HFFc6 (cell line): ENCODE measurements around the gene MAPK14. TPM values are rescaled to one million over a fixed set of nuclear protein-coding genes. Genes with fewer than 3 reads are reported as not detected.

ENCODE experiments used
- DNase-seq: peaks from one replicate; pipeline ENCODE4 v3.0.0-alpha.2; 2018
- H3K27ac Mint-ChIP-seq: 2 replicates; pipeline ENCODE4 v1.8.0; 2020; ENCODE audit warnings: mild to moderate bottlenecking, mixed read lengths
- H3K27me3 Mint-ChIP-seq: 2 replicates; pipeline ENCODE4 v1.8.0; 2021; ENCODE audit warnings: mild to moderate bottlenecking, moderate library complexity, mixed read lengths; ENCODE audit not compliant: insufficient read depth
- H3K36me3 Mint-ChIP-seq: 2 replicates; pipeline ENCODE4 v1.8.0; 2021; ENCODE audit warnings: low read depth, mixed read lengths
- H3K4me1 Mint-ChIP-seq: 2 replicates; pipeline ENCODE4 v1.8.0; 2020; ENCODE audit warnings: low read depth, mixed read lengths
- H3K4me3 Mint-ChIP-seq: 2 replicates; pipeline ENCODE4 v1.8.0; 2020; ENCODE audit warnings: mild to moderate bottlenecking, moderate library complexity, mixed read lengths
- H3K9me3 Mint-ChIP-seq: 2 replicates; pipeline ENCODE4 v1.8.0; 2020; ENCODE audit warnings: mild to moderate bottlenecking, mixed read lengths
- total RNA-seq, 6 experiments: library from RNA; stranded (reverse); fragmentation: NEBNext Ultra II Directional; extraction: Animal tissue kit (Norgen Biotek cat#: 25700); gene quantifications; 2 replicates in 1 of 6; 3 replicates in 5 of 6; pipeline ENCODE4 v1.2.3, GENCODE V29; 2021
- TF ChIP-seq, protein P1 (sequence below): fragments of 200-600 bp; sonication (generic); IDR thresholded peaks from 2 replicates; pipeline ENCODE4 v1.5.0; 2021; ENCODE audit warnings: antibody characterized with exemption, mild to moderate bottlenecking

Gene MAPK14
- total RNA-seq, 6 experiments from 2014 or later, result 34.1 to 40.4 (median 37.1) TPM

DNA sequence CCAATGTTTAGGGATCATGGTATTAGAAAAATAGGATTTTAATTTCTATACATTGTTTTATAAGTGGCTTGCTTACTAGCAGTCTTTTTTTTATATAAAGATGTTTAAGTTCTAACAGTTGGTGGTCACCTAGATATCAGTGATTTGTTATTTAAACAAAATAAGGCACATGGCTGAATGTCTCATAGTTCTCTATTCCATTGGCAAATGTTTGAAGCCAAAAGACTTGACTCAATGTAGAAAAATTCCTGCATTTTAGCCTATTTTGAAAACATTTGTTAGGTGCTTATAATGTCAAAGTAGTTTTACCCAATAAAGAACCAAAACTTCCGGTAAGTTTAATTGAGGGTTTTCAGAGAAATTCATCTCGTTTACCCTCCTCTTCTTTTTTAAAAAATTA is 26.8 kb downstream of the MAPK14 start:
- Mint-ChIP-seq H3K9me3 (no peaks in the 10 kb centered on the region), H3K4me3 (no peak overlapping the region), H3K36me3 (peaks cover 3% of the 10 kb centered on the region), H3K27me3 (no peaks in the 10 kb centered on the region), H3K4me1 (no peaks in the 10 kb centered on the region), H3K27ac (no peak overlapping the region)
- no peak for DNase-seq
- TF ChIP-seq, protein P1, sequence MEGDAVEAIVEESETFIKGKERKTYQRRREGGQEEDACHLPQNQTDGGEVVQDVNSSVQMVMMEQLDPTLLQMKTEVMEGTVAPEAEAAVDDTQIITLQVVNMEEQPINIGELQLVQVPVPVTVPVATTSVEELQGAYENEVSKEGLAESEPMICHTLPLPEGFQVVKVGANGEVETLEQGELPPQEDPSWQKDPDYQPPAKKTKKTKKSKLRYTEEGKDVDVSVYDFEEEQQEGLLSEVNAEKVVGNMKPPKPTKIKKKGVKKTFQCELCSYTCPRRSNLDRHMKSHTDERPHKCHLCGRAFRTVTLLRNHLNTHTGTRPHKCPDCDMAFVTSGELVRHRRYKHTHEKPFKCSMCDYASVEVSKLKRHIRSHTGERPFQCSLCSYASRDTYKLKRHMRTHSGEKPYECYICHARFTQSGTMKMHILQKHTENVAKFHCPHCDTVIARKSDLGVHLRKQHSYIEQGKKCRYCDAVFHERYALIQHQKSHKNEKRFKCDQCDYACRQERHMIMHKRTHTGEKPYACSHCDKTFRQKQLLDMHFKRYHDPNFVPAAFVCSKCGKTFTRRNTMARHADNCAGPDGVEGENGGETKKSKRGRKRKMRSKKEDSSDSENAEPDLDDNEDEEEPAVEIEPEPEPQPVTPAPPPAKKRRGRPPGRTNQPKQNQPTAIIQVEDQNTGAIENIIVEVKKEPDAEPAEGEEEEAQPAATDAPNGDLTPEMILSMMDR, result no peak

- Mint-ChIP-seq H3K36me3 (peaks cover 9% of the 10 kb centered on the region), H3K9me3 (no peaks in the 10 kb centered on the region), H3K27ac (no peak overlapping the region), H3K4me3 (no peak overlapping the region), H3K27me3 (no peaks in the 10 kb centered on the region; the same call in 1 of the 2 replicates), H3K4me1 (no peaks in the 10 kb centered on the region)
- TF ChIP-seq, protein P1, result no peak
- no peak for DNase-seq
Measured at GRCh38 chr6:36054956-36055355, 27.3 kb downstream of the MAPK14 start.

DNA sequence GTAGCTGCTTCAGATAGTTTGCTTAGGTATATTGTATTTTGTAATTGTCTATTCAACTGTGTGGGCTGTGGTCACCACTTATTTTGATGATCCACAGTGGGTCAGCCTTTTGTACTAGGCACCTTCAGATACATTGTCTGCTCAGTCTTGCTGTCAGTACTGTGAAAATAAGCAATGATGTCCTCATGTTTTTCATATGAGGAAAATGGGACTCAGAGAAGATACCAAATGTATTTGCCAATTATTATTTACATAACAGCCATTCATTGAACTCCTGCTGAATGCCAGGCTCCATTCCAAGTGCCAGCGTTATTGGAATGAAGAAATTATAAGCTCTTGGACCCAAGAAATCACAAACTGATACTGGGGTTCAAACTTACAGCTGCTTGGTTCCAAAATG is 28.6 kb downstream of the MAPK14 start:
- no peak overlapping the region for H3K27ac Mint-ChIP-seq
- TF ChIP-seq, protein P1, result no peak
- no peaks in the 10 kb centered on the region for H3K4me1 Mint-ChIP-seq

DNA sequence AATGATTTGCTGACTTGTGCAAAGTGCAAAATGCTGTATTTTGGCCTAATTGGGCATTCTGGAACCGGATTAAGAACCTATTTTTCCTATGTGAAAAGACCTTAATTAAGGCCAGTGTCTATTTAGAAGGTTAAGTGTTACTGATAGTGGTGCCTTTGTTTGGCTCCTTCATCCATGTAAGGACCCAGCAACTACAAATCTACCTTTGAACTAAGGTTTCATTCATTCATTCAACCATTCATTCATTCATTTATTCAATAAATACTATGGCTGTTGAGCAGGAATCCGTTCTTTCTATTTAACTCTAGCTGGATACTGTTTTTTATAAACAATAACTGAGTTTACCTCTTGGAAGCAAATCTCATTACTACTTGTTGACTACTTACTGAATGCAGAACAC is 33.6 kb downstream of the MAPK14 start:
- H3K4me3 Mint-ChIP-seq, result no peak overlapping the region
- H3K36me3 Mint-ChIP-seq, result peaks cover 20% of the 10 kb centered on the region
- DNase-seq, result no peak
- no peak overlapping the region for H3K27ac Mint-ChIP-seq
- peaks cover 22% of the 10 kb centered on the region for H3K4me1 Mint-ChIP-seq
- TF ChIP-seq, protein P1, result no peak
- no peaks in the 10 kb centered on the region for H3K9me3 Mint-ChIP-seq
- no peaks in the 10 kb centered on the region; the same call in 1 of the 2 replicates for H3K27me3 Mint-ChIP-seq

More for the DNA sequence above, 28.6 kb downstream of the MAPK14 start:
- Mint-ChIP-seq H3K36me3 (peaks cover 16% of the 10 kb centered on the region), H3K4me3 (no peak overlapping the region), H3K9me3 (no peaks in the 10 kb centered on the region), H3K27me3 (no peaks in the 10 kb centered on the region; the same call in 1 of the 2 replicates)
- no peak for DNase-seq

DNA sequence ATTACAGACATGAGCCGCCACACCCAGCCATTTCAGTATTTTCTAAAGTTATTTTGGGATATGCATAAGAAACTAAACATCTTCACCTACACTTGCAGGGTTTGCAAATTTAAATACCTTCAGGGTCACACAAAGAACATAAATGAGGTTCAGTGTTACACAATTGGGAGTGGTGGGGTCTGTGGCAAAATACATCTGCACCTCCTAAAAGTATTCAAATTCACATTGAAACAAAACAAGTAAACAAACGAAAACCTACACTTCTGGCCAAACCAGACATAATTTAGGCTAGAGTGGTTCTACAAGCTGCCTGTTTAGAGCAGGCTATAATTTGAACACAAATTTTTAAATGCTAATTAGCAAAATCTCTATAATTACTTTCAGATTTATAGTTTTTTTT is 34.6 kb downstream of the MAPK14 start:
- H3K4me3 Mint-ChIP-seq, result no peak overlapping the region
- peaks cover 20% of the 10 kb centered on the region for H3K36me3 Mint-ChIP-seq
- H3K4me1 Mint-ChIP-seq, result peaks cover 33% of the 10 kb centered on the region
- no peak for DNase-seq
- no peaks in the 10 kb centered on the region; the same call in 1 of the 2 replicates for H3K27me3 Mint-ChIP-seq
- no peak overlapping the region for H3K27ac Mint-ChIP-seq
- TF ChIP-seq, protein P1, result no peak
- H3K9me3 Mint-ChIP-seq, result no peaks in the 10 kb centered on the region
